LNCaP clone FGC (cell line): ENCODE measurements around the gene RAP1GAP2.
A peak's percentile ranks its signal among the peaks of the same experiment; 100 is the strongest.

Experiments used
- DNase-seq: peaks from one replicate; pipeline ENCODE4 v3.0.0-alpha.2; 2011; ENCODE audit warnings: low read depth
- H3K4me3 ChIP-seq: 2 replicates; pipeline ENCODE4 v1.5.1; 2011; ENCODE audit warnings: mild to moderate bottlenecking, low read depth, low read length, control low read depth
- CTCF ChIP-seq: IDR thresholded peaks from 2 replicates; pipeline ENCODE4 v1.5.1; 2012; ENCODE audit warnings: mild to moderate bottlenecking; ENCODE audit not compliant: control insufficient read depth, insufficient read depth; ENCODE audit errors: extremely low read depth

The RAP1GAP2 gene

GRCh38 chr17:2947996-2948550 lies 151.8 kb downstream of the RAP1GAP2 start:
- no peak for TF ChIP-seq CTCF
- DNase-seq, result no peak
- no peak overlapping the region for H3K4me3 ChIP-seq

- no peak overlapping the region for H3K4me3 ChIP-seq
- TF ChIP-seq CTCF, result no peak
- DNase-seq, result no peak
Observed at GRCh38 chr17:2948721-2949468, 152.7 kb downstream of the RAP1GAP2 start.

GRCh38 chr17:2949469-2950044 lies 153.3 kb downstream of the RAP1GAP2 start:
- no peak for DNase-seq
- no peak for TF ChIP-seq CTCF

GRCh38 chr17:2950846-2951245 lies 154.6 kb downstream of the RAP1GAP2 start:
- no peak for DNase-seq
- no peak overlapping the region for H3K4me3 ChIP-seq
- no peak for TF ChIP-seq CTCF

More at GRCh38 chr17:2949469-2950044, 153.3 kb downstream of the RAP1GAP2 start:
- no peak overlapping the region for H3K4me3 ChIP-seq

DNA sequence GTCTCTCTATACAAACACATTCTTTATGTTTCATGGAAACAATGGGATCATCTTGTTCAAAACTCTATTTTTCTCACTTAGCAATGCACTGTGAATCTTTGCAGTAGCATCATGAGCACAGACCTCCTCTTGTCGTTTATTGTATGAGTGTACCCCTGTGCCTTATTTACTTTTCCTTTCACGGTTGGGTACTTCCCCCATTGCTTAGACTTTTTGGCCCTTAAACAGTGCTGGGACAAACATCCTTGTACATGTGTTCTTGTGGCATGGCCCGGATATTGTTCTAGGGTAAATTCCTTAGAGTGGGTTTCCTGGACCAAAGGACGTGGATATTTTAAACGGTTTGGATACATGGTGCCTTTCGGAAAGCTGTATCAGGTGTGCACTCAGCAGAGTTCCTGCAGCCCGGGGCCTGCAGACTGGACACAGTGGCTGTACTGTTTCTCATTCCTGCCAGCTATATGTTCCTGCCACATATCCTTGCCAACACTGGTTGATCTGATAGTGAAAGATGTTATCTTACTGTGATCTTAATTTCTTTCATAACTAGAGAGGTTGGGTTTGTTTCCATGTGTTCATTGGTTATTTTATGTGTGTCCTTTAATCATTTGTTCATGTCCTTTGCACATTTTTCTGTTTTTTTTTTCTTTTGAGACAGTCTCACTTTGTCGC lies 156.1 kb downstream of the RAP1GAP2 start:
- DNase-seq, result peak; percentile 56

More for the DNA sequence above, 156.1 kb downstream of the RAP1GAP2 start:
- no peak for TF ChIP-seq CTCF
- H3K4me3 ChIP-seq, result no peak overlapping the region
